Purkinje cell (primary cell): ENCODE measurements around the gene UBXN10. TPM values are rescaled to one million over a fixed set of nuclear protein-coding genes. Genes with fewer than 3 reads are reported as not detected.

ENCODE experiments used
- polyA plus RNA-seq: library from polyadenylated mRNA; unstranded; fragments of >200 nt; fragmentation: Nextera tagmentation; gene quantifications from 2 replicates; pipeline ENCODE4 v1.2.1, GENCODE V29; 2014

UBXN10 gene, protein sequence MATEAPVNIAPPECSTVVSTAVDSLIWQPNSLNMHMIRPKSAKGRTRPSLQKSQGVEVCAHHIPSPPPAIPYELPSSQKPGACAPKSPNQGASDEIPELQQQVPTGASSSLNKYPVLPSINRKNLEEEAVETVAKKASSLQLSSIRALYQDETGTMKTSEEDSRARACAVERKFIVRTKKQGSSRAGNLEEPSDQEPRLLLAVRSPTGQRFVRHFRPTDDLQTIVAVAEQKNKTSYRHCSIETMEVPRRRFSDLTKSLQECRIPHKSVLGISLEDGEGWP
- 0.27 and 1.3 TPM in 2 replicates for polyA plus RNA-seq

DNA sequence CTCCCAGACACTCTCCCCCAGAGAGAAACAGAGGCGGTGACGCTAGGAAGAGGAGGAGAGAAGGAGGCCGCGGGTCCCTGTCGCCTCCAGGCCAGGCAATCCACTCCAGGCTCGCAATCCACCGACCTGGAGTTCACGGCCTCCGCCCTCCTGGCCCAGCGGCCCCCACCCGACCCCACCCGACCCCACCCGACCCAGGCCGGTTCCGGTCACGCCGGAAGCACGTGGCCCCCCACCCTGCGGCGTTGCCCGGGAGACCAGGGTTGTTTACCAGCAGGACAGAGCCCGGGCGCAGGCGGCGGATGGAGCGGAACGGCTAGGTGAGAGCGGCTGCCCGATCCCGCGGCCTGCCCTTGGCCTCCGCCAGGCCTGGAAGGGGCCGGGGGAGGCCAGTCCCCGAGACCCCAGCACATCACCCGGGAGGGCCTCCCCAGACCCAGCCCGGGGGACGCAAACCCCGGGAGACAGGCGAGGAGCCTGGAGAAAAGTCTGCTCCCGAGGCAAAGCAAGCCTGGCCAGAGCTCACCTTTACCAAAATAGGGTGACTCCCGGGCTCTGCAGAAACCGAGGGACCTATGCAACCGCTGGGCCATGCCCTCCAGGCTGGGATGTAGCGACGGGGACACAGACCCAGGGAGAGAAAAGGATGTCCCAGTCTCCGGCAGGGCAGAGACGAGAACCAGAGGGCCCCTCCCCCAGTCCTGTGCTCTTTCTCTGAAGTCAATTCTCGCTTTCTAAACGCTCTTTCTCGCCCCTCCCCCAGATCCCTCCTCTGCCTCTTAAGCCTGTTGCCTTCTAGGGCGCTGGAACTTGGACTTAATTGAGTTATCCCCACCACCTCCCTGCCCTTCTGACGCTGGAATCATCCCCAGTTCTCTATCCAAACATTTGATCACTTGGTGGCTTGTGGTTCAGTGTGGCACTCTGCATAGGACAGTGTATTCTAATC lies at the start of gene UBXN10, which contains the start of gene PLA2G2C:
TSS of gene UBXN10 (plus strand) at position 263 of the 949 bp plus-strand sequence. CDS start 4,466 bp downstream, outside the sequence.
TSS of gene PLA2G2C (minus strand) at position 685 of the 949 bp plus-strand sequence. CDS start 9,155 bp downstream, outside the sequence.

DNA sequence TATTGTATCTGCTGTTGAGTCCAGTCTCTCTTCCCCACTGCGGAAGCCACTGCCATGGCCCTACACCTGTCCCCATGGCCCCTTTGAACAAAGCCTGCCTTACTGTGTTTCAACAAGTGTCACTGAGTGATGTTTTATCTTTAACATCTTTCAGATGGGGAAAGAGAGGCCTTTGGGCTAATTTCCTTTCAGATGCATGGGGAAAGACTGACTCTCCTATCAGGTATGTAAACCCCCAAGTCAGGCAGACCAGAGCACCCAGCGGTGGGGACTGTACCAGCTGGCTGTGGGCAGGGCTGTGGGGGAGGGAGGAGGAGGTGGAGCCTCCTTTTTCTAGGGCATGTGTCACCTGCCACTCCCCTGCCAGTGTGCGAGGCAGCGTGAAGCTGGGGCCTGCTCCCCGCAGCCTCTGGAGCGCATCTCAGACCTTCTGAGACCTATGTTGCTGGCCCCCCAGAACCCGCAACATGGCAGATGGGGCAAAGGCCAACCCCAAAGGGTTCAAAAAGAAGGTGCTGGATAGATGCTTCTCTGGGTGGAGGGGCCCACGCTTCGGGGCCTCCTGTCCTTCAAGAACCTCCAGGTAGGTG lies 46.8 kb upstream of the UBXN10 start, which contains the start of gene PLA2G2F:
TSS of gene PLA2G2F (plus strand) at position 363 of the 590 bp plus-strand sequence. CDS start at position 468, 105 bp downstream.

Other genes with a start within 250 kb of the UBXN10 start
- gene PLA2G2A, start 206.5 kb upstream of the UBXN10 start, polyA plus RNA-seq: not detected in 2 replicates
- gene PLA2G5, start 115.9 kb upstream of the UBXN10 start, polyA plus RNA-seq: 3.6 and 3.8 TPM in 2 replicates
- 0.55 TPM in 1 of 2 replicates, not detected in the other for gene PLA2G2D, start 66.6 kb upstream of the UBXN10 start, polyA plus RNA-seq
- not detected in 2 replicates for gene PLA2G2F, start 46.8 kb upstream of the UBXN10 start, polyA plus RNA-seq
- not detected in 2 replicates for gene PLA2G2C, start 422 bp downstream of the UBXN10 start, polyA plus RNA-seq
- not detected in 2 replicates for gene VWA5B1, start 104.8 kb downstream of the UBXN10 start, polyA plus RNA-seq